Neural crest cell (in vitro differentiated cells): Measurements from ENCODE around the gene IFNA2. TPM values are rescaled to one million over a fixed set of nuclear protein-coding genes. Genes with fewer than 3 reads are reported as not detected.
"Not testable (repeated sequence)": the region's sequence is repeated elsewhere in the genome, so short reads cannot be mapped to it uniquely, and the experiment has no call there.

Experiments
- DNase-seq: peaks from one replicate; pipeline ENCODE4 v3.0.0; 2021; ENCODE audit warnings: low read depth, mixed read lengths, low spot score
- H3K27ac Mint-ChIP-seq: one replicate; pipeline ENCODE4 v1.8.0; 2021; ENCODE audit warnings: mild to moderate bottlenecking, mixed read lengths; ENCODE audit not compliant: unreplicated experiment
- H3K27me3 Mint-ChIP-seq: 2 replicates; pipeline ENCODE4 v1.8.0; 2021; ENCODE audit warnings: low read depth, mild to moderate bottlenecking, mixed read lengths
- H3K36me3 Mint-ChIP-seq: 2 replicates; pipeline ENCODE4 v1.8.0; 2021; ENCODE audit warnings: low read depth, mild to moderate bottlenecking, mixed read lengths
- H3K4me1 Mint-ChIP-seq: 2 replicates; pipeline ENCODE4 v1.8.0; 2021; ENCODE audit warnings: mixed read lengths
- H3K4me3 Mint-ChIP-seq: one replicate; pipeline ENCODE4 v1.8.0; 2021; ENCODE audit warnings: mild to moderate bottlenecking, mixed read lengths
- H3K9me3 Mint-ChIP-seq: 2 replicates; pipeline ENCODE4 v1.8.0; 2021; ENCODE audit warnings: mixed read lengths
- total RNA-seq: library from RNA; stranded (reverse); gene quantifications from 2 replicates; pipeline ENCODE4 v1.2.1, GENCODE V29; 2021
- TF ChIP-seq, protein P1 (sequence below): fragments of 200-600 bp; sonication (generic); conservative IDR thresholded peaks from 2 replicates; pipeline ENCODE4 v1.5.0; 2021; ENCODE audit warnings: antibody characterized with exemption, mild to moderate bottlenecking

The IFNA2 gene
- total RNA-seq, 1 donor from 2014 or later = not detected

DNA sequence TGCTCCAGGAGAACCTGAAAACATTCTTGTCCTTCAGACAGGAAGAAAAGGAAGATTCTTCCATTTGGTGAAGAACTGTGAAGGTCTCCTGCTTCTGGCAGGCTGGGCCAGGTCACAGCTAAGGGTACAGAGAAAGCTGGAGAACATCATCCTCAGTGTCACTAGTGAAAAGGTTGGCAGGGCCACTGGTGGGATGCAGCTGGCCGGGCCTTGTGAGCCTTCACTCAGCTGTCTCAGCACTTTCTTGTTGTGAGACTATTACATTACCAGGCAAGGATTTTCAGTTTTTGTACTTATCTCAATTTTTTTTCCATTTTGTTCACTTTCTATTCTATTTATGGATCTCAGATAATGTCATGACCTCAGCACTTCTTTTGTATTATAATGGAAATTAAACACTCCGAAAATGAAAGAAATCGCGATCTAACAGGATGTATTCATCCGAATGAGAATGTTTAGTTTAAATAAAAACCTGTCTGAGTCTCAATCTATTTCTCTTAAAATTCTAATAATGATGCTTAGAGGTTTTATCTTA is 13.8 kb upstream of the IFNA2 start:
- TF ChIP-seq, protein P1, sequence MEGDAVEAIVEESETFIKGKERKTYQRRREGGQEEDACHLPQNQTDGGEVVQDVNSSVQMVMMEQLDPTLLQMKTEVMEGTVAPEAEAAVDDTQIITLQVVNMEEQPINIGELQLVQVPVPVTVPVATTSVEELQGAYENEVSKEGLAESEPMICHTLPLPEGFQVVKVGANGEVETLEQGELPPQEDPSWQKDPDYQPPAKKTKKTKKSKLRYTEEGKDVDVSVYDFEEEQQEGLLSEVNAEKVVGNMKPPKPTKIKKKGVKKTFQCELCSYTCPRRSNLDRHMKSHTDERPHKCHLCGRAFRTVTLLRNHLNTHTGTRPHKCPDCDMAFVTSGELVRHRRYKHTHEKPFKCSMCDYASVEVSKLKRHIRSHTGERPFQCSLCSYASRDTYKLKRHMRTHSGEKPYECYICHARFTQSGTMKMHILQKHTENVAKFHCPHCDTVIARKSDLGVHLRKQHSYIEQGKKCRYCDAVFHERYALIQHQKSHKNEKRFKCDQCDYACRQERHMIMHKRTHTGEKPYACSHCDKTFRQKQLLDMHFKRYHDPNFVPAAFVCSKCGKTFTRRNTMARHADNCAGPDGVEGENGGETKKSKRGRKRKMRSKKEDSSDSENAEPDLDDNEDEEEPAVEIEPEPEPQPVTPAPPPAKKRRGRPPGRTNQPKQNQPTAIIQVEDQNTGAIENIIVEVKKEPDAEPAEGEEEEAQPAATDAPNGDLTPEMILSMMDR = no peak
- Mint-ChIP-seq H3K27ac (no peak overlapping the region), H3K27me3 (peaks cover 69% of the 10 kb centered on the region), H3K4me3 (no peak overlapping the region), H3K4me1 (peaks cover 19% of the 10 kb centered on the region), H3K36me3 (no peaks in the 10 kb centered on the region), H3K9me3 (no peaks in the 10 kb centered on the region)
- DNase-seq = no peak

DNA sequence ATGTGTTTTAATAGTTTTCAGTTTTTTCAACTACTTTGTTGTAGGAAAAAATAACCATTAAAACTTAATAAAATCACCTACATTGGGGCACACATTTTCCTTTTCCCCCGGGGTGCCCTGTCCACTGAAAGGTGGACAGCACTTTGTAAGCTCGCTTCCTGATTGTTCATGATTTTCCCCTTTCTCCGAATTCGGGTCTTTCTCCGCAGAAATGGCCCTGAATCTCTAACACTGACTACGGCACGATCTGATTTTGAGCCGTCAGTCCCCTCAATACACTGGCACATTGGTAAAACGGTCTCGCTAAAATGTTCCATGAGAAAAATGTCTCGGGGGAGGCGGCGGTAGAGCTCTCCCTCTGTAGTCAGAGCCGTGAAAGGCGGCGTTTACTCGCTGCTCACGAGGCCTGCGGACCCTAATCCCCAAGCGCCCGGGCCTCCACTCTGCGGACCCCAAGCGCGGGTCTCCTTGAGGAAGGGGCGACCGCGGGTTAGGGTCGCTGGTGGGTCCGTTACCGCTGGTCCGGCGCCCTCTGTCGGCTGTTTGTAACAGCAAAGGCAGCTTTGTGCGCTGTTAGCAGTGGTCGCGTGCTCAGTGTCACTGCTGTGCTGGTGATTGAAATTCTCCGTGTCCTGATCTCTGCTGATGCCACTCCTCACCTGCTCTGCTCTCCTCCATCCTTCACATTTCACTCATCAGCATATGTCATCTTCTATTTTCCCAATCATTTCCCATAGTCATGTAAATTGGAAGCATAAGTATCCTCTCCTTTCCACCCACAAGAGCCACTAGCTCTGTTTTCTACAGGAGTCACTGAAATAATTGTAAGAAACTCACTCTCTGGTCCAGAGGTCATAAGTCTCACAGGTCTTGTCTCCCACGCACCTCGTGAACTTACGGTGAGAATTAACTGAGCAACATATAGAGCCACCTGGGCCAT is 10.8 kb upstream of the IFNA2 start:
- TF ChIP-seq, protein P1 = peak; percentile 95
- Mint-ChIP-seq H3K27ac (peak overlapping the region; percentile 12), H3K36me3 (no peaks in the 10 kb centered on the region), H3K27me3 (peaks cover 65% of the 10 kb centered on the region), H3K9me3 (no peaks in the 10 kb centered on the region), H3K4me3 (peak overlapping the region; percentile 49), H3K4me1 (peaks cover 8% of the 10 kb centered on the region)
- peak; percentile 79 for DNase-seq

DNA sequence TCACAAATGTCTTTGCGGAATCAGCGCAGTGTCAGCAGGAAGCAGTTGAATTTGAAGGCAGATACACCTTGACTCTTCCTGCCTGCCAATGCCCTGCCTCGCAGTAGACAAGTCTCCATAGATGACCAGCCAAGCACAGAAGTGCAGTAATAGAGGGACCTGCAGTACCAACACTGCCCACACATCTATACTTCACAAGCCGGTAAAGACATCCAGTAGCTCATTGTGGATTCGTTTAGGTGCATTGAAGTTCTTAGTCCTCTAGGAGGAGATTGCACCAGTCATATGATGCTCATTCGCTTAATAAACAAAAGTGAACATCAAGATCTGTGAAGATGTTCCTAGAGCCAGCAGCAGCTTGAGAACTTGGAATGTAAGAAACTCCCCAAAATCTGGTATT is 7.1 kb upstream of the IFNA2 start:
- no peaks in the 10 kb centered on the region for H3K36me3 Mint-ChIP-seq
- peaks cover 63% of the 10 kb centered on the region for H3K27me3 Mint-ChIP-seq
- no peak overlapping the region for H3K4me3 Mint-ChIP-seq
- TF ChIP-seq, protein P1 = peak; percentile 48
- H3K9me3 Mint-ChIP-seq = no peaks in the 10 kb centered on the region
- H3K4me1 Mint-ChIP-seq = peaks cover 8% of the 10 kb centered on the region
- no peak overlapping the region for H3K27ac Mint-ChIP-seq
- DNase-seq = no peak

DNA sequence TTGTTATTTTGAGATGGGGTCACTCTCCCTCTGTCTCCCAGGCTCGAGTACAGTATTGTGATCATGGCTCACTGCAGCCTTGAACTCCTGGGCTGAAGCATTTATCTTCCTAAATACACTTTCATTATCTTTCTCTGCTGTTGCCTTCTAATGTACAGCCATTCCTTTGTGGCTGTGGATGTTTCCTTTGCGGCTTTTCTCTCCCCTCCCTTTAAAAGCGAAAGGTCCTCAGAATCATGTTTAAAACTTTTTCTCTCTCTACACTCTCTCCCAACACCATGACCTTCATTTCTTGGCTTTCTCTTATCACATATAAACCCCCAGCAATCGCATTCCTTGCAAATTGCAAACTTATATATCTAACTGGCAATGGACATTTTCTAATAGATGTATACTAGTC is 1.6 kb downstream of the IFNA2 start:
- Mint-ChIP-seq H3K36me3 (no peaks in the 10 kb centered on the region), H3K27ac (no peak overlapping the region), H3K9me3 (no peaks in the 10 kb centered on the region), H3K4me3 (no peak overlapping the region), H3K27me3 (peaks cover 54% of the 10 kb centered on the region), H3K4me1 (peaks cover 6% of the 10 kb centered on the region)
- no peak for DNase-seq
- TF ChIP-seq, protein P1 = no peak

DNA sequence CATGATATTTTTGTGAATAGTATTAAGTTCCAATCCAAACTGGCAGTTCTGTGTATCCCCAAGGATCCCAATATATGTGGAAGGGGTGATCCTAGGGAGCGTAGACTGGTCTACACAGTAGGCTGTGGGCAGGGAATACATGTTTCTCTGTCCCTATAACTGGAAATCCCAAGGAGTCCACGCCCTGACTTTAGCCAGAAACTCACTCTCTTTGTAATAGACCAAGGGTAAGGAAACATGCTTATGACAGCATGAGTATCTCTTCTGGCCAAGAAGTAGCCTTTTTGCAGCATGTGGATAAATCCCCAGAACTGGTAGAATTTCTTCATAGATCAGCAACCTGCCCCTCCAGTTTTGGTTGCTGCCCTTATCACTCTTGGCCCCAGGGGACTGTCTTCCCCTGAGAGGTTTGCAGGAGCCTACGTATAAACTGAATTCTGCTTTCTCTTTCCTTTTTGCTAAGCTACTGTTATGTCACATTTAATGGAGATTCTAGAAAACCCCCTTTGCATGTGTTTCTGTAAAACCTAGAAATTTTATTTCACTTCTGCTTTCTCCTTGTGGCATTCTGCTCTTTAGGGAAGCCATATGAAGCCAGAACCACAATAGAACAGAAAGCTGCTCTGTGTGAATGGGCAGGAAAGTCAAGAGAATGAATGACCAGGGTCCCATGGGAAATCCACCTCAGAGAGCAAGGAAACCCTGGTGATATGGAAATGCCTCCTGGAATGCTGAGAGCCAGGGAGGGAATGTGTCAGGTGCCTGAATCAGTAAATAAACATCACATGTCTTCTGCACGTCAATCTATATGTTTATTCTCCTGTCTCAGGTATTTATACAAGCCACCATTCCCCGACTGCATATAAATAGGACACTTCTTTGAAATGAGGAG is 3.5 kb downstream of the IFNA2 start:
- TF ChIP-seq, protein P1 = no peak
- no peaks in the 10 kb centered on the region for H3K36me3 Mint-ChIP-seq
- peaks cover 6% of the 10 kb centered on the region for H3K4me1 Mint-ChIP-seq
- peaks cover 42% of the 10 kb centered on the region for H3K27me3 Mint-ChIP-seq
- DNase-seq = no peak
- no peak overlapping the region for H3K4me3 Mint-ChIP-seq
- no peaks in the 10 kb centered on the region for H3K9me3 Mint-ChIP-seq
- H3K27ac Mint-ChIP-seq = no peak overlapping the region

DNA sequence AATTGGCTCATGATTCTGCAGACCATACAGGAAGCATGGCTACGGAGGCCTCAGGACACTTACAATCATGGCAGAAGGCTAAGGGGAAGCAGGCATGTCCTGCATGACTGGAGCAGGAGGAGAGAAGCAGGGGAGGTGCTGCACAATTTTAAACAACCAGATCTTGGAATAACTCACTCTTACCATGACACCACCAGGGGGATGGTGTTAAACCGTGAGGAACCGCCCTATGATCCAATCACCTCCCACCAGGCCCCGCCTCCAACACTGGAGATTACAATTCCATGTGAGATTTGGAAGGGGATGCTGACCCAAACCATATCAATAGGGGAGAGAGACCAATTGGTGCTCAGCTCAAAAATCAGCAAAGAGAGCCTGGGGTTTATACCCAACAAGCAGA is 13.7 kb downstream of the IFNA2 start:
- not testable (repeated sequence) for DNase-seq, H3K27me3 Mint-ChIP-seq, H3K4me1 Mint-ChIP-seq, H3K27ac Mint-ChIP-seq, H3K36me3 Mint-ChIP-seq, H3K4me3 Mint-ChIP-seq, H3K9me3 Mint-ChIP-seq
